ENCODE measurements around the gene GIPC1. TPM values are rescaled to one million over a fixed set of nuclear protein-coding genes. Genes with fewer than 3 reads are reported as not detected.
"Not testable (repeated sequence)": the region's sequence is repeated elsewhere in the genome, so short reads cannot be mapped to it uniquely, and the experiment has no call there.

GIPC1 gene
- total and polyA plus RNA-seq, 7 experiments from 2014 or later, result 21.3 to 46.1 (median 25.9) TPM

GRCh38 chr19:14463747-14464146 is 32.2 kb downstream of the GIPC1 start:
- Mint-ChIP-seq H3K27ac (peak overlapping the region in 1 of 9 donors; percentile 9), H3K9me3 (no peaks in the 10 kb centered on the region), H3K4me3 (no peak overlapping the region), H3K27me3 (no peaks in the 10 kb centered on the region), H3K36me3 (peaks cover 6 to 49% (median 21%) of the 10 kb centered on the region in 5 donors), H3K4me1 (peaks cover 0 to 13% (median 3%) of the 10 kb centered on the region in 7 donors)
- no peak for ATAC-seq
- ChIA-PET POLR2A (no interaction called here), CTCF (no interaction called here)
- DNase-seq, result no peak
- intact Hi-C loops (cut with micrococcal nuclease), result no loop called here
- H3K4me3 ChIP-seq (ENCODE audit: low read length), result no peak overlapping the region
- H3K4me1 ChIP-seq (ENCODE audit: control insufficient read depth in 2 of 2, insufficient read depth in 2 of 2, low read length in 2 of 2), result peaks cover 0 to 8% of the 10 kb centered on the region in 2 donors
- peaks cover 0 to 90% (median 18%) of the 10 kb centered on the region in 3 experiments for H3K36me3 ChIP-seq (ENCODE audit: control insufficient read depth in 2 of 3, insufficient read depth in 3 of 3, low read length in 3 of 3)
- no peak overlapping the region for H3K27ac ChIP-seq (ENCODE audit: low read depth, low read length)
- no peaks in the 10 kb centered on the region for H3K27me3 ChIP-seq (ENCODE audit: control insufficient read depth in 2 of 2, insufficient read depth in 2 of 2, low read length in 2 of 2)
- H3K9me3 ChIP-seq (ENCODE audit: control insufficient read depth in 2 of 3, low read length in 3 of 3), result no peaks in the 10 kb centered on the region

- DNase-seq; H3K9me3 ChIP-seq (ENCODE audit: control insufficient read depth in 2 of 3, low read length in 3 of 3); H3K27me3 Mint-ChIP-seq; intact Hi-C loops (cut with micrococcal nuclease); H3K4me3 Mint-ChIP-seq; H3K27ac Mint-ChIP-seq; ATAC-seq; H3K27ac ChIP-seq (ENCODE audit: low read depth, low read length); H3K9me3 Mint-ChIP-seq; H3K4me3 ChIP-seq (ENCODE audit: low read length); H3K27me3 ChIP-seq (ENCODE audit: control insufficient read depth in 2 of 2, insufficient read depth in 2 of 2, low read length in 2 of 2): not testable (repeated sequence)
- Mint-ChIP-seq H3K36me3 (peaks cover 6 to 55% (median 22%) of the 10 kb centered on the region in 5 donors), H3K4me1 (peaks cover 0 to 14% (median 3%) of the 10 kb centered on the region in 7 donors)
- POLR2A ChIA-PET, result interaction anchor here (0.5 kb wide), 1 partner anchor 24 kb away, joined by 3 read pairs; no protein-coding TSS in a partner anchor
- H3K4me1 ChIP-seq (ENCODE audit: control insufficient read depth in 2 of 2, insufficient read depth in 2 of 2, low read length in 2 of 2), result peaks cover 0 to 12% of the 10 kb centered on the region in 2 donors
- H3K36me3 ChIP-seq (ENCODE audit: control insufficient read depth in 2 of 3, insufficient read depth in 3 of 3, low read length in 3 of 3), result peaks cover 0 to 89% (median 22%) of the 10 kb centered on the region in 3 experiments
- CTCF ChIA-PET, result interaction anchor here (0.8 kb wide), 1 partner anchor 19 kb away, joined by 4 read pairs; no protein-coding TSS in a partner anchor
Measured at GRCh38 chr19:14462401-14462800, 33.5 kb downstream of the GIPC1 start.

- intact Hi-C loops (cut with micrococcal nuclease), result no loop called here
- Mint-ChIP-seq H3K4me3 (no peak overlapping the region), H3K9me3 (no peaks in the 10 kb centered on the region), H3K4me1 (peaks cover 0 to 14% (median 3%) of the 10 kb centered on the region in 7 donors), H3K27ac (peak overlapping the region in 5 of 9 donors; percentile 1 to 76 (median 8)), H3K27me3 (no peaks in the 10 kb centered on the region), H3K36me3 (peaks cover 9 to 54% (median 19%) of the 10 kb centered on the region in 5 donors)
- no peaks in the 10 kb centered on the region for H3K9me3 ChIP-seq (ENCODE audit: control insufficient read depth in 2 of 3, low read length in 3 of 3)
- DNase-seq (no peak), ATAC-seq (no peak)
- ChIA-PET CTCF (no interaction called here), POLR2A (no interaction called here)
- H3K4me3 ChIP-seq (ENCODE audit: low read length), result no peak overlapping the region
- H3K36me3 ChIP-seq (ENCODE audit: control insufficient read depth in 2 of 3, insufficient read depth in 3 of 3, low read length in 3 of 3), result peaks cover 0 to 86% (median 22%) of the 10 kb centered on the region in 3 experiments
- H3K4me1 ChIP-seq (ENCODE audit: control insufficient read depth in 2 of 2, insufficient read depth in 2 of 2, low read length in 2 of 2), result peaks cover 0 to 12% of the 10 kb centered on the region in 2 donors
- no peak overlapping the region for H3K27ac ChIP-seq (ENCODE audit: low read depth, low read length)
- no peaks in the 10 kb centered on the region for H3K27me3 ChIP-seq (ENCODE audit: control insufficient read depth in 2 of 2, insufficient read depth in 2 of 2, low read length in 2 of 2)
Measured at GRCh38 chr19:14460935-14461334, 35.0 kb downstream of the GIPC1 start.

- peaks cover 0 to 14% (median 5%) of the 10 kb centered on the region in 7 donors for H3K4me1 Mint-ChIP-seq
- Histone ChIP-seq H3K27ac (ENCODE audit: low read depth, low read length) (no peak overlapping the region), H3K4me1 (ENCODE audit: control insufficient read depth in 2 of 2, insufficient read depth in 2 of 2, low read length in 2 of 2) (peaks cover 0 to 12% of the 10 kb centered on the region in 2 donors), H3K27me3 (ENCODE audit: control insufficient read depth in 2 of 2, insufficient read depth in 2 of 2, low read length in 2 of 2) (no peaks in the 10 kb centered on the region), H3K4me3 (ENCODE audit: low read length) (no peak overlapping the region), H3K9me3 (ENCODE audit: control insufficient read depth in 2 of 3, low read length in 3 of 3) (no peaks in the 10 kb centered on the region), H3K36me3 (ENCODE audit: control insufficient read depth in 2 of 3, insufficient read depth in 3 of 3, low read length in 3 of 3) (peaks cover 0 to 85% (median 19%) of the 10 kb centered on the region in 3 experiments)
- CTCF ChIA-PET, result interaction anchor here (0.8 kb wide), 2 partner anchors 12 to 20 kb away, joined by 3 read pairs; no protein-coding TSS in a partner anchor
- ATAC-seq (peak; percentile 96), DNase-seq (no peak)
- peak overlapping the region in 4 of 9 donors; percentile 11 to 52 (median 40) for H3K27ac Mint-ChIP-seq
- no peaks in the 10 kb centered on the region for H3K9me3 Mint-ChIP-seq
- intact Hi-C loops (cut with micrococcal nuclease), result no loop called here
- H3K4me3 Mint-ChIP-seq, result no peak overlapping the region
- no peaks in the 10 kb centered on the region for H3K27me3 Mint-ChIP-seq
- POLR2A ChIA-PET, result interaction anchor here (1.2 kb wide), 1 partner anchor 40 kb away, joined by 4 read pairs; the partner anchor contains the start of gene DDX39A
- peaks cover 10 to 52% (median 18%) of the 10 kb centered on the region in 5 donors for H3K36me3 Mint-ChIP-seq
Measured at GRCh38 chr19:14459703-14460102, 36.2 kb downstream of the GIPC1 start.

GRCh38 chr19:14452303-14452702 is 43.6 kb downstream of the GIPC1 start:
- H3K9me3 ChIP-seq (ENCODE audit: control insufficient read depth in 2 of 3, low read length in 3 of 3); H3K27me3 ChIP-seq (ENCODE audit: control insufficient read depth in 2 of 2, insufficient read depth in 2 of 2, low read length in 2 of 2); DNase-seq; H3K9me3 Mint-ChIP-seq; H3K4me3 Mint-ChIP-seq; H3K4me3 ChIP-seq (ENCODE audit: low read length); H3K4me1 ChIP-seq (ENCODE audit: control insufficient read depth in 2 of 2, insufficient read depth in 2 of 2, low read length in 2 of 2); H3K27ac Mint-ChIP-seq; H3K27me3 Mint-ChIP-seq; H3K27ac ChIP-seq (ENCODE audit: low read depth, low read length); intact Hi-C loops (cut with micrococcal nuclease); ATAC-seq: not testable (repeated sequence)
- POLR2A ChIA-PET, result interaction anchor here (0.6 to 1.0 kb wide), 2 partner anchors 35 to 317 kb away, joined by 3 read pairs; no protein-coding TSS in a partner anchor
- peaks cover 26 to 91% (median 33%) of the 10 kb centered on the region in 3 experiments for H3K36me3 ChIP-seq (ENCODE audit: control insufficient read depth in 2 of 3, insufficient read depth in 3 of 3, low read length in 3 of 3)
- H3K4me1 Mint-ChIP-seq, result peaks cover 0 to 20% (median 14%) of the 10 kb centered on the region in 7 donors
- peaks cover 4 to 35% (median 27%) of the 10 kb centered on the region in 5 donors for H3K36me3 Mint-ChIP-seq
- CTCF ChIA-PET, result interaction anchor here (0.6 kb wide), 2 partner anchors 27 to 93 kb away, joined by 3 to 6 read pairs; no protein-coding TSS in a partner anchor

- Histone ChIP-seq H3K27ac (ENCODE audit: low read depth, low read length) (no peak overlapping the region), H3K4me1 (ENCODE audit: control insufficient read depth in 2 of 2, insufficient read depth in 2 of 2, low read length in 2 of 2) (peaks cover 0 to 5% of the 10 kb centered on the region in 2 donors), H3K4me3 (ENCODE audit: low read length) (no peak overlapping the region), H3K9me3 (ENCODE audit: control insufficient read depth in 2 of 3, low read length in 3 of 3) (no peaks in the 10 kb centered on the region), H3K27me3 (ENCODE audit: control insufficient read depth in 2 of 2, insufficient read depth in 2 of 2, low read length in 2 of 2) (no peaks in the 10 kb centered on the region), H3K36me3 (ENCODE audit: control insufficient read depth in 2 of 3, insufficient read depth in 3 of 3, low read length in 3 of 3) (peaks cover 37 to 94% (median 40%) of the 10 kb centered on the region in 3 experiments)
- H3K27ac Mint-ChIP-seq, result no peak overlapping the region
- no peaks in the 10 kb centered on the region for H3K9me3 Mint-ChIP-seq
- POLR2A ChIA-PET, result no interaction called here
- intact Hi-C loops (cut with micrococcal nuclease), result no loop called here
- no peaks in the 10 kb centered on the region for H3K27me3 Mint-ChIP-seq
- H3K36me3 Mint-ChIP-seq, result peaks cover 1 to 46% (median 31%) of the 10 kb centered on the region in 5 donors
- no peak for ATAC-seq
- CTCF ChIA-PET, result interaction anchor here (0.6 kb wide), 1 partner anchor 28 kb away, joined by 3 read pairs; no protein-coding TSS in a partner anchor
- H3K4me3 Mint-ChIP-seq, result no peak overlapping the region
- peaks cover 0 to 21% (median 19%) of the 10 kb centered on the region in 7 donors for H3K4me1 Mint-ChIP-seq
- DNase-seq, result no peak
Measured at GRCh38 chr19:14450876-14451275, 45.1 kb downstream of the GIPC1 start.

Data from naive thymus-derived CD4-positive, alpha-beta T cell (primary cell).